Measurements from ENCODE around the gene KHDRBS2.

DNA sequence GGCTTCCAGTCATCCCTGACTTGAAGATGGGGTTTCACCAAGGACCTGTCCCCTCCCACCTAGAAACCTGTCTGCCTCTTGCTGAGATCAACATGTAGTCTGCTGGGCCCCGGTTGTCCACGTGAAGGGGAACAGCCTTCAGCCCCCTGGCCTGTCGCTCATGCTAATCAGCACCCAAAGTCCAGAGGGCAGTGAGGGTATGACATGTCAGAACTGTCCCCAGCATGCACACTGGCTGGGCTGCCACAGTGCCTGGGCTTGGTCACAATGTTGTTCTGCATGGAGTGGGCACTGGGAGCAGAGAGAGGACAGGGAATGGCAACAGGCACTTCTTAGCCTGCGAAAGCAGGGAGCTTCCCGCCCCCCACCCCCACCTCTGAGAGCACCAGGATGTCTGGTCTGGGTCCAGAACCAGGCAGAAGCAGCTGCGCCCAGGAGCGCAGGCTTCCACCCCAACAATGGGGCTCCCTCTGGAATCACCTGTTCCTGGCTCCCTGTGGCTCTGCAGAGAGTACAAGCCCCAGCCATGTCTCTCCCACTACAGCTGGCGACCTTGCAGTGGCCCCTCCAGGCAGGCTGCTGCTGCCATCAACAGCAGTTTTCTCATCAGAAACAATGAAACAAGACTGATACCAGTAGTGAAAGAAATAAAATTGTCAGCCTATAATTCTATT is 182.7 kb downstream of the KHDRBS2 start:
- TF ChIP-seq CTCF (IDR thresholded peaks at IDR 0.05; ENCODE audit: low read depth, low read length) (no peak), POLR2A (IDR thresholded peaks at IDR 0.05; ENCODE audit: extremely low read depth, insufficient read length) (no peak)
- TF ChIP-seq, protein P1, sequence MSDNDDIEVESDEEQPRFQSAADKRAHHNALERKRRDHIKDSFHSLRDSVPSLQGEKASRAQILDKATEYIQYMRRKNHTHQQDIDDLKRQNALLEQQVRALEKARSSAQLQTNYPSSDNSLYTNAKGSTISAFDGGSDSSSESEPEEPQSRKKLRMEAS (IDR thresholded peaks at IDR 0.05; ENCODE audit: low read depth, low read length) = no peak
